ENCODE data around the gene PRXL2B. TPM values are rescaled to one million over a fixed set of nuclear protein-coding genes. Genes with fewer than 3 reads are reported as not detected.
"Not testable (repeated sequence)": the region's sequence is repeated elsewhere in the genome, so short reads cannot be mapped to it uniquely, and the experiment has no call there.

PRXL2B gene
- total RNA-seq, 1 experiment from 2014 or later, result 40.7 TPM

DNA sequence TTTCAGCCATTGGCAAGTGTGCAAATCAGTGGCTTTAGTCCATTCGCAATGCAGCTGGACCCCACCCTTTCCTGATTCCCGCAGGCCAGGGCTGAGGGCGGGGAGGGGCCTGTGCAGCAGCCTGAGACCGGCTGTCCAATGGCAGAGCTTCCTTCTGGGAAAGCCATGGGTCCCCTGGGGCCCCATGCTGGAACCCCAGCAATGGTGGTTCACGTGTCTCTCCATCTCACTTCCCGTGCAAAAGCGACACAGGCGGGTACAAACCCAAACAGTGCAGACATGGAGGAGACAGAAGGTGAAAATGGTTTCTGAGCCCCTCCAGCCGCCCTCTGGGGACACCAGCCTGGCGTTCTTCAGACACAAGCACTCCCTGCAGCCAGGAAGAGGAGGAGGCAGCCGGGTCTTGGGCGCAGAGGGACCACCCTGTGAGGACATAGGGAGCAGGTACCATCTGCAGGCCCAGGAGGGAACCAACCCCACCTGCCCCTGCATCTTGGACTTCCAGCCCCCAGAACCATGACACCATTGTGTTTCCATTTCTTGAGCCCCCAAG lies 36.2 kb upstream of the PRXL2B start:
- H2BK12ac ChIP-seq (ENCODE audit: insufficient read length, low read depth, low read length); H2AK5ac ChIP-seq (ENCODE audit: insufficient read length, low read length); H3K9me3 Mint-ChIP-seq; H3K9me3 ChIP-seq (ENCODE audit: control insufficient read depth, low read depth, low read length); H3K14ac ChIP-seq (ENCODE audit: insufficient read depth, low read length); H3K79me1 ChIP-seq (ENCODE audit: insufficient read depth, low read depth, low read length, poor library complexity, severe bottlenecking); H2BK20ac ChIP-seq (ENCODE audit: low read depth, low read length, poor library complexity, severe bottlenecking); H3K9ac ChIP-seq (ENCODE audit: extremely low read depth, insufficient read length, low read length); H2BK5ac ChIP-seq (ENCODE audit: insufficient read length, low read length); H3K56ac ChIP-seq (ENCODE audit: insufficient read length, low read depth, low read length); H3K4ac ChIP-seq (ENCODE audit: low read depth, low read length); H3K4me2 ChIP-seq (ENCODE audit: insufficient read depth, insufficient read length, low read length); DNase-seq; H3K4me1 ChIP-seq (ENCODE audit: insufficient read depth, low read length); H4K8ac ChIP-seq (replicated peaks; ENCODE audit: insufficient read length, low read depth, low read length); H4K5ac ChIP-seq (ENCODE audit: insufficient read length, low read depth, low read length); H2AFZ ChIP-seq (ENCODE audit: low read length); H2BK15ac ChIP-seq (ENCODE audit: low read depth, low read length); H3K27me3 ChIP-seq (ENCODE audit: insufficient read depth, low read length); H2BK120ac ChIP-seq (ENCODE audit: low read depth, low read length, poor library complexity, severe bottlenecking); H4K91ac ChIP-seq (ENCODE audit: insufficient read length, low read depth, low read length); H3K79me2 ChIP-seq (ENCODE audit: insufficient read depth, low read length); H4K20me1 ChIP-seq (ENCODE audit: control insufficient read depth, insufficient read depth, insufficient read length); H3K27ac ChIP-seq (ENCODE audit: insufficient read length, low read depth, low read length); H3K23ac ChIP-seq (ENCODE audit: insufficient read length, low read depth, low read length); H3K27ac Mint-ChIP-seq; H3K4me3 Mint-ChIP-seq; H3K18ac ChIP-seq (ENCODE audit: insufficient read length, low read depth, low read length); H3T11ph ChIP-seq (ENCODE audit: low read length); H3K27me3 Mint-ChIP-seq (ENCODE audit: low read depth); H3K36me3 Mint-ChIP-seq (ENCODE audit: insufficient read depth in 1 of 3, low read depth in 3 of 3): not testable (repeated sequence)
- no CpG with 5 or more reads among the region's 12 CpGs for WGBS (ENCODE audit: extremely low coverage, insufficient read length, low lambda C conversion rate)
- peaks cover 7 to 14% of the 10 kb centered on the region in 2 experiments for H3K4me1 Mint-ChIP-seq
- peaks cover 12% of the 10 kb centered on the region for H3K23me2 ChIP-seq (ENCODE audit: insufficient read length, low read depth, low read length, poor library complexity, severe bottlenecking)

DNA sequence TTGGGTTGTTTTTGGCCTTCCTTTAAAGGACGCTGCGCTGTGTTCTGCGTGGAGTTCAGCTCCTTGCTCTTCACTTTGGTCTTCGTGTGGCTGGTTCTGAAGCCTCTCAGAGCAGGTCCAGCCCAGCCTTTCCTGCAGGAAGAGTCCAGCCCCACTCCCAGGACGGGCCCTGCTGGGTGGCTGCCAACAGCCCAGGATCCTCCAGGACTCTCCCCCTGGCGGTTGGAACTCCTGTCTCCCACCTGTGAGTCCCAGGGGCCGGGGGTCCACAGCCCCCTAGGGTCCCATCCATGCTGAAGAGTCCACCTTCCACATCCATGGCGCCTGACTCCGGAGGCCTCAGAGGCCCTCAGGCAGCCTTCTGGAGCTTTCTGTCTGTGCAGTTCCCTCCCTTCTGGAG lies 35.0 kb upstream of the PRXL2B start:
- not testable (repeated sequence) for H3K27me3 Mint-ChIP-seq (ENCODE audit: low read depth); H3T11ph ChIP-seq (ENCODE audit: low read length); H3K79me1 ChIP-seq (ENCODE audit: insufficient read depth, low read depth, low read length, poor library complexity, severe bottlenecking); H3K18ac ChIP-seq (ENCODE audit: insufficient read length, low read depth, low read length); H3K9ac ChIP-seq (ENCODE audit: extremely low read depth, insufficient read length, low read length); H2AFZ ChIP-seq (ENCODE audit: low read length); H3K14ac ChIP-seq (ENCODE audit: insufficient read depth, low read length); H2BK20ac ChIP-seq (ENCODE audit: low read depth, low read length, poor library complexity, severe bottlenecking); H3K27ac ChIP-seq (ENCODE audit: insufficient read length, low read depth, low read length); H3K9me3 Mint-ChIP-seq; H3K4me1 ChIP-seq (ENCODE audit: insufficient read depth, low read length); H4K91ac ChIP-seq (ENCODE audit: insufficient read length, low read depth, low read length); H3K27ac Mint-ChIP-seq; H2BK15ac ChIP-seq (ENCODE audit: low read depth, low read length); H3K4me2 ChIP-seq (ENCODE audit: insufficient read depth, insufficient read length, low read length); H3K23me2 ChIP-seq (ENCODE audit: insufficient read length, low read depth, low read length, poor library complexity, severe bottlenecking); H3K27me3 ChIP-seq (ENCODE audit: insufficient read depth, low read length); H2AK5ac ChIP-seq (ENCODE audit: insufficient read length, low read length); H3K4ac ChIP-seq (ENCODE audit: low read depth, low read length); H3K9me3 ChIP-seq (ENCODE audit: control insufficient read depth, low read depth, low read length); H2BK5ac ChIP-seq (ENCODE audit: insufficient read length, low read length); H3K4me3 Mint-ChIP-seq; H3K36me3 Mint-ChIP-seq (ENCODE audit: insufficient read depth in 1 of 3, low read depth in 3 of 3); H2BK120ac ChIP-seq (ENCODE audit: low read depth, low read length, poor library complexity, severe bottlenecking); H2BK12ac ChIP-seq (ENCODE audit: insufficient read length, low read depth, low read length); H4K20me1 ChIP-seq (ENCODE audit: control insufficient read depth, insufficient read depth, insufficient read length); H3K23ac ChIP-seq (ENCODE audit: insufficient read length, low read depth, low read length); H4K8ac ChIP-seq (replicated peaks; ENCODE audit: insufficient read length, low read depth, low read length); H4K5ac ChIP-seq (ENCODE audit: insufficient read length, low read depth, low read length); DNase-seq; H3K56ac ChIP-seq (ENCODE audit: insufficient read length, low read depth, low read length); H3K79me2 ChIP-seq (ENCODE audit: insufficient read depth, low read length)
- peaks cover 14 to 19% of the 10 kb centered on the region in 2 experiments for H3K4me1 Mint-ChIP-seq
- WGBS (ENCODE audit: extremely low coverage, insufficient read length, low lambda C conversion rate), result no CpG with 5 or more reads among the region's 9 CpGs
